Vagina (tissue), 2 donors: ENCODE data around the gene TCF7L1. TPM values are rescaled to one million over a fixed set of nuclear protein-coding genes. Genes with fewer than 3 reads are reported as not detected.

Experiments
- DNase-seq, 2 donors: peaks; one replicate each; pipeline ENCODE4 v3.0.0-alpha.2; 2017; ENCODE audit errors: extremely low spot score in 2 of 2
- H3K27ac ChIP-seq: fragments of 200-600 bp; sonication (generic); one replicate; pipeline ENCODE4 v1.5.1; 2019
- H3K27me3 ChIP-seq: fragments of 200-600 bp; sonication (generic); one replicate; pipeline ENCODE4 v1.5.1; 2019
- H3K36me3 ChIP-seq, 2 donors: fragments of 200-600 bp; sonication (generic); one replicate each; pipeline ENCODE4 v1.5.1; 2017 to 2019
- H3K4me1 ChIP-seq: fragments of 200-600 bp; sonication (generic); one replicate; pipeline ENCODE4 v1.5.1; 2019
- H3K4me3 ChIP-seq, 2 donors: fragments of 200-600 bp; sonication (generic); 1 replicate in 1 of 2; 2 replicates in 1 of 2; pipeline ENCODE4 v1.5.1; 2016 to 2019
- H3K9me3 ChIP-seq: fragments of 200-600 bp; sonication (generic); one replicate; pipeline ENCODE4 v1.5.1; 2019
- POLR2A ChIP-seq, 2 donors: fragments of 450-650 bp; IDR thresholded peaks; one replicate each; pipeline ENCODE4 v1.6.1; 2017; ENCODE audit warnings: antibody characterized with exemption in 2 of 2, mild to moderate bottlenecking in 2 of 2, moderate library complexity in 2 of 2
- POLR2AphosphoS5 ChIP-seq, 2 donors: sonication (generic); formaldehyde crosslinking; IDR thresholded peaks; one replicate each; pipeline ENCODE4 v1.9.0; 2017; ENCODE audit warnings: antibody characterized with exemption in 2 of 2, mild to moderate bottlenecking in 2 of 2, low read depth in 1 of 2; ENCODE audit not compliant: insufficient read depth in 1 of 2
- intact Hi-C: fragments of 100-400 bp; cut with DNase I; formaldehyde crosslinking; loops from one replicate; pipeline ENCODE4 v1.15.1; 2023
- total RNA-seq: library from RNA; depleted of rRNA; stranded (reverse); fragments of >200 nt; gene quantifications from one replicate; pipeline ENCODE4 v1.2.3, GENCODE V29; 2016
- TF ChIP-seq, protein P1 (sequence below), 3 experiments: fragments of 450-650 bp in 2 of 3; fragments of 200-600 bp in 1 of 3; sonication (generic) in 1 of 3; IDR thresholded peaks; one replicate each; pipeline ENCODE4 v1.5.1; 2017 to 2019; ENCODE audit warnings: antibody characterized with exemption in 3 of 3, mild to moderate bottlenecking in 2 of 3, moderate library complexity in 2 of 3

TCF7L1 gene
- total RNA-seq, 1 donor from 2014 or later: 8.3 TPM

DNA sequence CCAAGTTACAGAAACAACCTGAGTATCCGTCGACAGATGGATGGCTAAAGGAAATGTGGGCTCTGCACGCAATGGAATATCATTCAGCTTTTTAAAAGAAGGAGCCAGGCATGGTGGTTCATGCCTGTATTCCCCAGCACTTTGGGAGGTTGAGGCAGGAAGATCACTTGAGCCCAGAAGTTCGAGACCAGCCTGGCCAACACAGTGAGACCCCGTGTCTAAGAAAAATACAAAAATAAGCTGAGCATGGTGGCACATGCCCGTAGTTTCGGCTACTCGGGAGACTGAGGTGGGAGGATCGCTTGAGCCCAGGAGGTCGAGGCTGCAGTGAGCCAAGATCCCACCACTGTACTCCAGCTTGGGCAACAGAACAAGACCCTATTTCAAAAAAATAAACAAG, 34.3 kb downstream of the TCF7L1 start:
- intact Hi-C loops: no loop called here

DNA sequence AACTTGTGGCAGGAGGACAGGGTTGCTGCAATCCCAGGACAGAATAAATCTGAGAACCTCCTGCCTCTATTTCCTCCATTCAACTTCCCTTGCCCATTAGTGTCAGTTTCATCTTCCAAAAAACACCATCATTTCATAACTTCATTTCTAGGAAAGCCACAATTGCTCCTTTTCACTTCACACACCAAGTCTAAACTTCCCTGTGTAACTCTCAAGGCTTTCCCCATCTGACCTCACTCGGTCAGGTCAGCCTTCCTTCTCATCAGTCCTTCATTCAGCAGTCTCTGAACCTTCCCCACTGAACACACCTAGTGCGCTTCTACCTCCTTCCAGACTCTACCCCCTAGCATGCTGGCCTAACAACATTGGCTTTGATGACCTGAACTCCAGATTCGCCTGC, 35.8 kb downstream of the TCF7L1 start:
- peaks cover 14% of the 10 kb centered on the region for H3K4me1 ChIP-seq
- H3K4me3 ChIP-seq: no peak overlapping the region
- no peaks in the 10 kb centered on the region for H3K27me3 ChIP-seq
- H3K27ac ChIP-seq: no peak overlapping the region
- no peaks in the 10 kb centered on the region for H3K36me3 ChIP-seq
- no peaks in the 10 kb centered on the region for H3K9me3 ChIP-seq
- intact Hi-C loops: no loop called here
- no peak for TF ChIP-seq POLR2A (IDR thresholded peaks at IDR 0.05)
- TF ChIP-seq, protein P1, sequence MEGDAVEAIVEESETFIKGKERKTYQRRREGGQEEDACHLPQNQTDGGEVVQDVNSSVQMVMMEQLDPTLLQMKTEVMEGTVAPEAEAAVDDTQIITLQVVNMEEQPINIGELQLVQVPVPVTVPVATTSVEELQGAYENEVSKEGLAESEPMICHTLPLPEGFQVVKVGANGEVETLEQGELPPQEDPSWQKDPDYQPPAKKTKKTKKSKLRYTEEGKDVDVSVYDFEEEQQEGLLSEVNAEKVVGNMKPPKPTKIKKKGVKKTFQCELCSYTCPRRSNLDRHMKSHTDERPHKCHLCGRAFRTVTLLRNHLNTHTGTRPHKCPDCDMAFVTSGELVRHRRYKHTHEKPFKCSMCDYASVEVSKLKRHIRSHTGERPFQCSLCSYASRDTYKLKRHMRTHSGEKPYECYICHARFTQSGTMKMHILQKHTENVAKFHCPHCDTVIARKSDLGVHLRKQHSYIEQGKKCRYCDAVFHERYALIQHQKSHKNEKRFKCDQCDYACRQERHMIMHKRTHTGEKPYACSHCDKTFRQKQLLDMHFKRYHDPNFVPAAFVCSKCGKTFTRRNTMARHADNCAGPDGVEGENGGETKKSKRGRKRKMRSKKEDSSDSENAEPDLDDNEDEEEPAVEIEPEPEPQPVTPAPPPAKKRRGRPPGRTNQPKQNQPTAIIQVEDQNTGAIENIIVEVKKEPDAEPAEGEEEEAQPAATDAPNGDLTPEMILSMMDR (IDR thresholded peaks at IDR 0.05): no peak
- no peak for TF ChIP-seq POLR2AphosphoS5 (IDR thresholded peaks at IDR 0.05; ENCODE audit: insufficient read depth in 1 of 2, low read depth in 1 of 2)
- DNase-seq: no peak

More for the DNA sequence above, 34.3 kb downstream of the TCF7L1 start:
- H3K4me1 ChIP-seq: peaks cover 18% of the 10 kb centered on the region
- no peak overlapping the region for H3K27ac ChIP-seq
- no peak for DNase-seq
- H3K27me3 ChIP-seq: no peaks in the 10 kb centered on the region
- TF ChIP-seq POLR2A (IDR thresholded peaks at IDR 0.05) (no peak), POLR2AphosphoS5 (IDR thresholded peaks at IDR 0.05; ENCODE audit: insufficient read depth in 1 of 2, low read depth in 1 of 2) (no peak)
- TF ChIP-seq, protein P1 (IDR thresholded peaks at IDR 0.05): no peak
- H3K4me3 ChIP-seq: no peak overlapping the region
- H3K36me3 ChIP-seq: no peaks in the 10 kb centered on the region
- no peaks in the 10 kb centered on the region for H3K9me3 ChIP-seq

DNA sequence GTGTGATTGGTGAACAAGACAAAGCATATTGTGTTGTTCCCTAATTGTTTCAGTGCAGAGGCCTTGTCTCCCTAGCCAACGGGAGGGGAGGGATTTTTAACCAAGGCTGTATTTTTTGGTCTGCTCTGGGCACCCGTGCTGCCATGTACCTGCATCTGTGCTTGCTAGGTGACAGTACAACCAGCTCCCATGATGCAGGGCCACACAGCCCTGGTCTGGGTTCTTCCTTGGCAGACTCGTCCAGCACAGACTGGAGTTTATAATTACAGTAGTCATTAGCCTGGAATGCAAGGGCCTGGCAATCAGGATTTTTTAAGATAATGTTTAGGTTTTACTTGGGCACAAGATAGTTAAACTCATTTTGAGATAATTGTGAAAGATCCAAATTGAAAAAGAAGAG, 36.4 kb downstream of the TCF7L1 start:
- intact Hi-C loops: no loop called here
- H3K27me3 ChIP-seq: no peaks in the 10 kb centered on the region
- DNase-seq: no peak

DNA sequence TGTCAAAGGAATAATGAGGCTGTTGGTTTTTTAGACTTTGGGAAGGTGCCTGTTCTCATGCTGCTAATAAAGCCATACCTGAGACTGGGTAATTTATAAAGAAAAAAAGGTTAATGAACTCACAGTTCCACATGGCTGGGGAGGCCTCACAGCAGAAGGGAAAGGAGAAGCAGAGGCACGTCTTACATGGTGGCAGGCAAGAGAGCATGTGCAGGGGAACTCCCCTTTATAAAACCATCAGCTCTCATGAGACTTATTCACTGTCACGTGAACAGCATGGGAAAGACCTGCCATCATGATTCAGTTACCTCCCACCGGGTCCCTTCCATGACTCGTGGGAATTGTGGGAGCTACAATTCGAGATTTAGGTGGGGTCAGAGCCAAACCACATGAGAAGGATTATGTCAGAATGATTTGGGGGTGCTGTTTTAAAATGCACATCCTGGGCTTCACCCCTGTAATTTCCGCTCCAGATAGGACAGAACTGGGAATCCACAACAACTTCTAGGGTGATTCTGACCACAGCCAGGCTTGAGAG, 37.8 kb downstream of the TCF7L1 start:
- H3K9me3 ChIP-seq: no peaks in the 10 kb centered on the region
- TF ChIP-seq POLR2A (IDR thresholded peaks at IDR 0.05): no peak
- no peak for TF ChIP-seq POLR2AphosphoS5 (IDR thresholded peaks at IDR 0.05; ENCODE audit: insufficient read depth in 1 of 2, low read depth in 1 of 2)
- TF ChIP-seq, protein P1 (IDR thresholded peaks at IDR 0.05): no peak
- H3K4me3 ChIP-seq: no peak overlapping the region
- peaks cover 23% of the 10 kb centered on the region for H3K4me1 ChIP-seq
- H3K27me3 ChIP-seq: no peaks in the 10 kb centered on the region
- no peak for DNase-seq
- no peaks in the 10 kb centered on the region for H3K36me3 ChIP-seq
- intact Hi-C loops: no loop called here
- no peak overlapping the region for H3K27ac ChIP-seq

More for the DNA sequence above, 36.4 kb downstream of the TCF7L1 start:
- H3K27ac ChIP-seq: no peak overlapping the region
- H3K4me1 ChIP-seq: peaks cover 14% of the 10 kb centered on the region
- no peaks in the 10 kb centered on the region for H3K36me3 ChIP-seq
- no peak for TF ChIP-seq POLR2A (IDR thresholded peaks at IDR 0.05)
- no peak for TF ChIP-seq POLR2AphosphoS5 (IDR thresholded peaks at IDR 0.05; ENCODE audit: insufficient read depth in 1 of 2, low read depth in 1 of 2)
- TF ChIP-seq, protein P1 (IDR thresholded peaks at IDR 0.05): no peak
- H3K4me3 ChIP-seq: no peak overlapping the region
- H3K9me3 ChIP-seq: no peaks in the 10 kb centered on the region

DNA sequence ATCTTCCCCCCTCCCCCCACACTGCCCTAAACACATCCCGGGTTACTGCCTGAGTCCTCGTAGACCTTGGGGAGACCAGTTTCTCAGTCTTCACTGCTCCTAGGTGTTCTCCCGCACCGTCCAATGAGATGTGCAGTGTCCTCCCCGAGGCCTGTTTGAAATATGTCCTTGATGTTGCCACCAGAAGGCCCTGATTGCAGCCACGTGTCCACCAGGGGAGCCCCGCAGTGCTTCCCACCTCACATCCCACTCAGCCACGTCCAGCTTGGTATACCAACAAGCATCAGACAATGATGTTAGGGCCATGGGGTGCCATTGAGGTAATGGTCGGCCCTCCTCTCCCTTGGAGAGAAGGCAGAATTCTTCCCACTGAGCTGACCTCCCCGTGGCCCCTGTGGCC, 38.7 kb downstream of the TCF7L1 start:
- H3K9me3 ChIP-seq: no peaks in the 10 kb centered on the region
- H3K27ac ChIP-seq: no peak overlapping the region
- no peaks in the 10 kb centered on the region for H3K27me3 ChIP-seq
- H3K4me3 ChIP-seq: no peak overlapping the region
- TF ChIP-seq, protein P1 (IDR thresholded peaks at IDR 0.05): no peak
- TF ChIP-seq POLR2A (IDR thresholded peaks at IDR 0.05): no peak
- no peak for TF ChIP-seq POLR2AphosphoS5 (IDR thresholded peaks at IDR 0.05; ENCODE audit: insufficient read depth in 1 of 2, low read depth in 1 of 2)
- H3K36me3 ChIP-seq: no peaks in the 10 kb centered on the region
- intact Hi-C loops: no loop called here
- DNase-seq: no peak
- peaks cover 26% of the 10 kb centered on the region for H3K4me1 ChIP-seq
